ENCODE data around the gene BICC1. TPM values are rescaled to one million over a fixed set of nuclear protein-coding genes. Genes with fewer than 3 reads are reported as not detected.

Gene BICC1, protein sequence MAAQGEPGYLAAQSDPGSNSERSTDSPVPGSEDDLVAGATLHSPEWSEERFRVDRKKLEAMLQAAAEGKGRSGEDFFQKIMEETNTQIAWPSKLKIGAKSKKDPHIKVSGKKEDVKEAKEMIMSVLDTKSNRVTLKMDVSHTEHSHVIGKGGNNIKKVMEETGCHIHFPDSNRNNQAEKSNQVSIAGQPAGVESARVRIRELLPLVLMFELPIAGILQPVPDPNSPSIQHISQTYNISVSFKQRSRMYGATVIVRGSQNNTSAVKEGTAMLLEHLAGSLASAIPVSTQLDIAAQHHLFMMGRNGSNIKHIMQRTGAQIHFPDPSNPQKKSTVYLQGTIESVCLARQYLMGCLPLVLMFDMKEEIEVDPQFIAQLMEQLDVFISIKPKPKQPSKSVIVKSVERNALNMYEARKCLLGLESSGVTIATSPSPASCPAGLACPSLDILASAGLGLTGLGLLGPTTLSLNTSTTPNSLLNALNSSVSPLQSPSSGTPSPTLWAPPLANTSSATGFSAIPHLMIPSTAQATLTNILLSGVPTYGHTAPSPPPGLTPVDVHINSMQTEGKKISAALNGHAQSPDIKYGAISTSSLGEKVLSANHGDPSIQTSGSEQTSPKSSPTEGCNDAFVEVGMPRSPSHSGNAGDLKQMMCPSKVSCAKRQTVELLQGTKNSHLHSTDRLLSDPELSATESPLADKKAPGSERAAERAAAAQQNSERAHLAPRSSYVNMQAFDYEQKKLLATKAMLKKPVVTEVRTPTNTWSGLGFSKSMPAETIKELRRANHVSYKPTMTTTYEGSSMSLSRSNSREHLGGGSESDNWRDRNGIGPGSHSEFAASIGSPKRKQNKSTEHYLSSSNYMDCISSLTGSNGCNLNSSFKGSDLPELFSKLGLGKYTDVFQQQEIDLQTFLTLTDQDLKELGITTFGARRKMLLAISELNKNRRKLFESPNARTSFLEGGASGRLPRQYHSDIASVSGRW
- 0.25 and 0.41 TPM in 2 replicates for total RNA-seq (ENCODE audit: low replicate concordance)

- TF ChIP-seq EZH2phosphoT487 (IDR thresholded peaks at IDR 0.05) = no peak
- no peak for TF ChIP-seq EZH2 (IDR thresholded peaks at IDR 0.05)
- no peaks in the 10 kb centered on the region for H3K79me2 ChIP-seq (ENCODE audit: low read depth)
- H3K27me3 ChIP-seq = peaks cover 90% of the 10 kb centered on the region
- H3K36me3 Mint-ChIP-seq = no peaks in the 10 kb centered on the region
- peak within 1 kb of the TSS; percentile 91 for H3K4me3 Mint-ChIP-seq
- peak within 1 kb of the TSS; percentile 99 for H2AFZ ChIP-seq (replicated peaks)
- H3F3A ChIP-seq (ENCODE audit: low read depth) = peaks cover 5% of the 10 kb centered on the region
- H3K4me3 ChIP-seq = peak within 1 kb of the TSS; percentile 88
- H3K9me3 Mint-ChIP-seq = no peaks in the 10 kb centered on the region
- H3K27me3 Mint-ChIP-seq (ENCODE audit: insufficient read depth, low read depth) = no peaks in the 10 kb centered on the region
- DNase-seq (ENCODE audit: low spot score) = peak; percentile 74
- H4K20me1 ChIP-seq (ENCODE audit: low read depth) = peaks cover 9% of the 10 kb centered on the region
- no peak within 1 kb of the TSS for H3K27ac ChIP-seq
- H3K4me1 ChIP-seq = no peaks in the 10 kb centered on the region
- no peak within 1 kb of the TSS for H3K27ac Mint-ChIP-seq
- H3K9ac ChIP-seq = no peak within 1 kb of the TSS
- peak within 1 kb of the TSS; percentile 99 for H3K4me2 ChIP-seq
- no peaks in the 10 kb centered on the region for H3K9me3 ChIP-seq (ENCODE audit: low read depth)
- H3K36me3 ChIP-seq = no peaks in the 10 kb centered on the region
- peaks cover 13% of the 10 kb centered on the region for H3K4me1 Mint-ChIP-seq
These were observed at the start of gene BICC1 for GRCh38 chr10:58512491-58513187. BICC1 (plus strand) TSS chr10:58512872; CDS start chr10:58513144, 272 bp downstream.

GRCh38 chr10:58464956-58465355, 47.7 kb upstream of the BICC1 start:
- no peaks in the 10 kb centered on the region for H3K27me3 ChIP-seq
- no peaks in the 10 kb centered on the region for H3K9me3 ChIP-seq (ENCODE audit: low read depth)
- no peak overlapping the region for H3K27ac Mint-ChIP-seq
- no peaks in the 10 kb centered on the region for H3F3A ChIP-seq (ENCODE audit: low read depth)
- no peaks in the 10 kb centered on the region for H3K36me3 Mint-ChIP-seq
- no peak overlapping the region for H3K27ac ChIP-seq
- H3K79me2 ChIP-seq (ENCODE audit: low read depth) = no peaks in the 10 kb centered on the region
- no peaks in the 10 kb centered on the region for H4K20me1 ChIP-seq (ENCODE audit: low read depth)
- H3K27me3 Mint-ChIP-seq (ENCODE audit: insufficient read depth, low read depth) = peaks cover 3% of the 10 kb centered on the region
- H3K36me3 ChIP-seq = no peaks in the 10 kb centered on the region
- TF ChIP-seq EZH2phosphoT487 (IDR thresholded peaks at IDR 0.05) = no peak
- no peak for TF ChIP-seq EZH2 (IDR thresholded peaks at IDR 0.05)
- TF ChIP-seq, protein P1, sequence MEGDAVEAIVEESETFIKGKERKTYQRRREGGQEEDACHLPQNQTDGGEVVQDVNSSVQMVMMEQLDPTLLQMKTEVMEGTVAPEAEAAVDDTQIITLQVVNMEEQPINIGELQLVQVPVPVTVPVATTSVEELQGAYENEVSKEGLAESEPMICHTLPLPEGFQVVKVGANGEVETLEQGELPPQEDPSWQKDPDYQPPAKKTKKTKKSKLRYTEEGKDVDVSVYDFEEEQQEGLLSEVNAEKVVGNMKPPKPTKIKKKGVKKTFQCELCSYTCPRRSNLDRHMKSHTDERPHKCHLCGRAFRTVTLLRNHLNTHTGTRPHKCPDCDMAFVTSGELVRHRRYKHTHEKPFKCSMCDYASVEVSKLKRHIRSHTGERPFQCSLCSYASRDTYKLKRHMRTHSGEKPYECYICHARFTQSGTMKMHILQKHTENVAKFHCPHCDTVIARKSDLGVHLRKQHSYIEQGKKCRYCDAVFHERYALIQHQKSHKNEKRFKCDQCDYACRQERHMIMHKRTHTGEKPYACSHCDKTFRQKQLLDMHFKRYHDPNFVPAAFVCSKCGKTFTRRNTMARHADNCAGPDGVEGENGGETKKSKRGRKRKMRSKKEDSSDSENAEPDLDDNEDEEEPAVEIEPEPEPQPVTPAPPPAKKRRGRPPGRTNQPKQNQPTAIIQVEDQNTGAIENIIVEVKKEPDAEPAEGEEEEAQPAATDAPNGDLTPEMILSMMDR (IDR thresholded peaks at IDR 0.05) = no peak
- no peaks in the 10 kb centered on the region for H3K4me1 Mint-ChIP-seq
- H3K4me3 Mint-ChIP-seq = no peak overlapping the region
- no peak overlapping the region for H3K4me3 ChIP-seq
- H3K4me1 ChIP-seq = no peaks in the 10 kb centered on the region
- peaks cover 5% of the 10 kb centered on the region for H3K9me3 Mint-ChIP-seq
- no peak overlapping the region for H3K9ac ChIP-seq
- no peak overlapping the region for H3K4me2 ChIP-seq
- no peak for DNase-seq (ENCODE audit: low spot score)
- no peak overlapping the region for H2AFZ ChIP-seq (replicated peaks)

DNA sequence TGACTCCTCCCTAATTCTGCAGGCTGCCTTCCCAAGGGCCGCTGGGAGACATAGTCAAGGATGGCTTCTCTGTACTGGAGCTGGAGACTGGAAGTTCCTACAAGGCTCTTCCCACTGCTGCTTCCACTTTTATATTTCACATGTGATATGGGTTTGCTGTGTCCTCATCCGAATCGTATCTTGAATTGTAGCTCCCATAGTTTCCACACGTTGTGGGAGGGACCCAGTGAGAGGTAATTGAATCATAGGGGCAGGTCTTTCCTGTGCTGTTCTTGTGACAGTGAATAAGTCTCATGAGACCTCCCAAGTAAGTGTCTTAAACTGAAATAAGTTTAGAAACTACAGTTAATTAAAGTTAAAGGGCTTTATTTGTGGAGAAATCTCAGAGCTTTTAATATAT, 47.0 kb upstream of the BICC1 start:
- H3K27ac Mint-ChIP-seq = no peak overlapping the region
- H3K4me1 Mint-ChIP-seq = no peaks in the 10 kb centered on the region
- H3K27ac ChIP-seq = no peak overlapping the region
- H3K79me2 ChIP-seq (ENCODE audit: low read depth) = no peaks in the 10 kb centered on the region
- H2AFZ ChIP-seq (replicated peaks) = no peak overlapping the region
- no peaks in the 10 kb centered on the region for H3K36me3 Mint-ChIP-seq
- TF ChIP-seq EZH2phosphoT487 (IDR thresholded peaks at IDR 0.05) (no peak), EZH2 (IDR thresholded peaks at IDR 0.05) (no peak)
- TF ChIP-seq, protein P1 (IDR thresholded peaks at IDR 0.05) = no peak
- no peaks in the 10 kb centered on the region for H3K36me3 ChIP-seq
- H3K4me2 ChIP-seq = no peak overlapping the region
- DNase-seq (ENCODE audit: low spot score) = no peak
- peaks cover 3% of the 10 kb centered on the region for H3K27me3 Mint-ChIP-seq (ENCODE audit: insufficient read depth, low read depth)
- H4K20me1 ChIP-seq (ENCODE audit: low read depth) = no peaks in the 10 kb centered on the region
- H3K9ac ChIP-seq = no peak overlapping the region
- H3K4me3 Mint-ChIP-seq = no peak overlapping the region
- peaks cover 5% of the 10 kb centered on the region for H3K9me3 Mint-ChIP-seq
- H3K9me3 ChIP-seq (ENCODE audit: low read depth) = no peaks in the 10 kb centered on the region
- H3K4me1 ChIP-seq = no peaks in the 10 kb centered on the region
- H3F3A ChIP-seq (ENCODE audit: low read depth) = no peaks in the 10 kb centered on the region
- H3K27me3 ChIP-seq = no peaks in the 10 kb centered on the region
- H3K4me3 ChIP-seq = no peak overlapping the region
